ENCODE data around the gene CDC42BPA. TPM values are rescaled to one million over a fixed set of nuclear protein-coding genes. Genes with fewer than 3 reads are reported as not detected.

Gene CDC42BPA
- total RNA-seq, 1 experiment from 2014 or later: 30.1 TPM

DNA sequence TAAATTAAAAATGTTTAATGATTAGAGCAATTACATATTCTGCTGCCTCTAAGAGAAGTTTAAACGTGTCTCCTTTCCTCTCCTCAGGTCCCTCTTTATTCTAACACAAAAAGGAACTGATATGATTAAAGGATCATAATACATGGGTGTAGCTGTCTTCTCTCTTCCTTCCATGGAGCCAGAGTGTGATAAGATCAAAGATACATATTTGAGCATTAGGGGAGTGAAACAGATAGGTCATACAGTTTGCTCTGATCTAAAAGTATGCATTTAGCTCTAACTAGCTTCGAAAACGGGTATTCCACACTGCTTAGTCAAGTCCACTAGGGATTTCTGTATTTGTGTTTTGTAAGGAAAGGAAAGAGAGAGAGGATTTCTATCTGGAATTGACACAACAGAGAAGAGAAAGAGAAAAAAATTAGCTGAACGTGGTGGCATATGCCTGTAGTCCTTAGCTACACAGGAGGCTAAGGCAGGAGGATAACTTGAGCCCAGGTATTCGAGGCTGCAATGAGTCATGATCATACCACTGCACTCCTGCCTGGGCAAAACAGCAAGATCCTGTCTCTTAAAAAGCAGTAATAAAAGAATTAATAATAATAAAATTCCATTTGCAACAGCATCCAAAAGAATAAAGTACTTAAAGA is 63.1 kb downstream of the CDC42BPA start:
- DNase-seq: no peak
- Histone ChIP-seq H3K4me2 (ENCODE audit: insufficient read depth, insufficient read length, low read length) (no peak overlapping the region), H3K27me3 (ENCODE audit: insufficient read depth, low read length) (no peaks in the 10 kb centered on the region), H3K4me1 (ENCODE audit: insufficient read depth, low read length) (no peaks in the 10 kb centered on the region), H3K14ac (ENCODE audit: insufficient read depth, low read length) (no peak overlapping the region), H3K4ac (ENCODE audit: low read depth, low read length) (no peak overlapping the region), H2AK5ac (ENCODE audit: insufficient read length, low read length) (no peak overlapping the region), H4K91ac (ENCODE audit: insufficient read length, low read depth, low read length) (no peak overlapping the region), H3K18ac (ENCODE audit: insufficient read length, low read depth, low read length) (no peak overlapping the region), H2AFZ (ENCODE audit: low read length) (no peak overlapping the region), H2BK120ac (ENCODE audit: low read depth, low read length, poor library complexity, severe bottlenecking) (no peak overlapping the region), H4K20me1 (ENCODE audit: control insufficient read depth, insufficient read depth, insufficient read length) (no peaks in the 10 kb centered on the region), H3T11ph (ENCODE audit: low read length) (no peak overlapping the region), H3K79me2 (ENCODE audit: insufficient read depth, low read length) (peaks cover 4% of the 10 kb centered on the region; the same call in 1 of the 2 replicates), H2BK15ac (ENCODE audit: low read depth, low read length) (no peak overlapping the region), H4K5ac (ENCODE audit: insufficient read length, low read depth, low read length) (no peak overlapping the region), H2BK5ac (ENCODE audit: insufficient read length, low read length) (no peak overlapping the region), H3K79me1 (ENCODE audit: insufficient read depth, low read depth, low read length, poor library complexity, severe bottlenecking) (no peaks in the 10 kb centered on the region), H3K23ac (ENCODE audit: insufficient read length, low read depth, low read length) (no peak overlapping the region), H3K56ac (ENCODE audit: insufficient read length, low read depth, low read length) (no peak overlapping the region), H2BK12ac (ENCODE audit: insufficient read length, low read depth, low read length) (no peak overlapping the region), H3K27ac (ENCODE audit: insufficient read length, low read depth, low read length) (no peak overlapping the region), H3K9ac (ENCODE audit: extremely low read depth, insufficient read length, low read length) (no peak overlapping the region), H4K8ac (replicated peaks; ENCODE audit: insufficient read length, low read depth, low read length) (no peak overlapping the region), H3K23me2 (ENCODE audit: insufficient read length, low read depth, low read length, poor library complexity, severe bottlenecking) (no peaks in the 10 kb centered on the region), H3K9me3 (ENCODE audit: control insufficient read depth, low read depth, low read length) (no peaks in the 10 kb centered on the region), H2BK20ac (ENCODE audit: low read depth, low read length, poor library complexity, severe bottlenecking) (no peak overlapping the region)
- no CpG with 5 or more reads among the region's 5 CpGs for WGBS (ENCODE audit: extremely low coverage, insufficient read length, low lambda C conversion rate)
- no peaks in the 10 kb centered on the region for H3K9me3 Mint-ChIP-seq
- H3K27me3 Mint-ChIP-seq (ENCODE audit: low read depth): no peaks in the 10 kb centered on the region
- TF ChIP-seq CTCF (conservative IDR thresholded peaks at IDR 0.05): no peak
- peaks cover 10 to 11% of the 10 kb centered on the region in 2 experiments for H3K4me1 Mint-ChIP-seq
- H3K4me3 Mint-ChIP-seq: no peak overlapping the region
- H3K27ac Mint-ChIP-seq: no peak overlapping the region
- peaks cover 0 to 4% (median 0%) of the 10 kb centered on the region in 3 experiments; a peak in 2 of 7 replicates for H3K36me3 Mint-ChIP-seq (ENCODE audit: insufficient read depth in 1 of 3, low read depth in 3 of 3)

Measured in H9 (cell line).